Astrocyte (in vitro differentiated cells and primary cell): ENCODE results near the gene ADAMTS19. TPM values are rescaled to one million over a fixed set of nuclear protein-coding genes. Genes with fewer than 3 reads are reported as not detected.
"Not testable (repeated sequence)": the region's sequence is repeated elsewhere in the genome, so short reads cannot be mapped to it uniquely, and the experiment has no call there.

Experiments used
- DNase-seq: peaks from one replicate; pipeline ENCODE4 v3.0.0-alpha.2; 2010; ENCODE audit warnings: low read depth
- FAIRE-seq: peaks from 2 replicates; lab custom pipeline; 2011; peaks lifted over from hg19 to GRCh38; lab: Jason Lieb, UNC
- H2AFZ ChIP-seq: 2 replicates; pipeline ENCODE4 v1.6.0; 2012; ENCODE audit warnings: low read depth, low read length, inconsistent platforms
- H3K27ac ChIP-seq: 2 replicates; pipeline ENCODE4 v1.5.1; 2011; ENCODE audit warnings: low read depth, low read length, inconsistent platforms
- H3K27me3 ChIP-seq: 2 replicates; pipeline ENCODE4 v1.6.0; 2011; ENCODE audit warnings: low read length, inconsistent platforms; ENCODE audit not compliant: insufficient read depth
- H3K36me3 ChIP-seq: 2 replicates; pipeline ENCODE4 v1.5.1; 2011; ENCODE audit warnings: low read length, inconsistent platforms; ENCODE audit not compliant: insufficient read depth
- H3K4me1 ChIP-seq: 2 replicates; pipeline ENCODE4 v1.5.1; 2011; ENCODE audit warnings: low read length, inconsistent platforms; ENCODE audit not compliant: insufficient read depth
- H3K4me2 ChIP-seq: 2 replicates; pipeline ENCODE4 v1.6.0; 2012; ENCODE audit warnings: low read length, inconsistent platforms
- H3K4me3 ChIP-seq: 2 replicates; pipeline ENCODE4 v1.5.1; 2011; ENCODE audit warnings: low read depth, mild to moderate bottlenecking, low read length, inconsistent platforms; ENCODE audit not compliant: insufficient read depth
- H3K79me2 ChIP-seq: 2 replicates; pipeline ENCODE4 v1.6.0; 2012; ENCODE audit warnings: mild to moderate bottlenecking, low read length, inconsistent platforms; ENCODE audit not compliant: insufficient read depth
- H3K9ac ChIP-seq: 2 replicates; pipeline ENCODE4 v1.6.0; 2012; ENCODE audit warnings: mild to moderate bottlenecking, low read length, inconsistent platforms
- H3K9me3 ChIP-seq: 2 replicates; pipeline ENCODE4 v1.5.1; 2012; ENCODE audit warnings: low read depth, mild to moderate bottlenecking, low read length, inconsistent platforms; ENCODE audit not compliant: insufficient read depth
- H4K20me1 ChIP-seq: 2 replicates; pipeline ENCODE4 v1.6.0; 2012; ENCODE audit warnings: low read length, inconsistent platforms; ENCODE audit not compliant: insufficient read depth
- H3K27ac Mint-ChIP-seq: one replicate; pipeline ENCODE4 v1.8.0; 2021; ENCODE audit warnings: mild to moderate bottlenecking, mixed read lengths; ENCODE audit not compliant: unreplicated experiment
- H3K27me3 Mint-ChIP-seq: one replicate; pipeline ENCODE4 v1.8.0; 2021; ENCODE audit warnings: low read depth, mixed read lengths; ENCODE audit not compliant: unreplicated experiment
- H3K36me3 Mint-ChIP-seq: one replicate; pipeline ENCODE4 v1.8.0; 2021; ENCODE audit warnings: low read depth, mixed read lengths; ENCODE audit not compliant: unreplicated experiment
- H3K4me1 Mint-ChIP-seq: one replicate; pipeline ENCODE4 v1.8.0; 2021; ENCODE audit warnings: low read depth, mixed read lengths; ENCODE audit not compliant: unreplicated experiment
- H3K4me3 Mint-ChIP-seq: one replicate; pipeline ENCODE4 v1.8.0; 2021; ENCODE audit warnings: mild to moderate bottlenecking, moderate library complexity, mixed read lengths; ENCODE audit not compliant: unreplicated experiment
- H3K9me3 Mint-ChIP-seq: one replicate; pipeline ENCODE4 v1.8.0; 2021; ENCODE audit warnings: mild to moderate bottlenecking, mixed read lengths; ENCODE audit not compliant: unreplicated experiment
- CTCF ChIP-seq: IDR thresholded peaks from 2 replicates; pipeline ENCODE4 v1.5.1; 2011; ENCODE audit warnings: low read depth, mild to moderate bottlenecking, inconsistent platforms, low read length, moderate library complexity; ENCODE audit not compliant: insufficient read depth
- EZH2 ChIP-seq: IDR thresholded peaks from 2 replicates; pipeline ENCODE4 v1.6.1; 2012; ENCODE audit warnings: mild to moderate bottlenecking, low read length, inconsistent platforms; ENCODE audit not compliant: insufficient read depth
- total RNA-seq: library from RNA; stranded (reverse); gene quantifications from 2 replicates; pipeline ENCODE4 v1.2.1, GENCODE V29; 2021

Gene ADAMTS19
- total RNA-seq, 1 donor from 2014 or later, result 0.61 TPM

DNA sequence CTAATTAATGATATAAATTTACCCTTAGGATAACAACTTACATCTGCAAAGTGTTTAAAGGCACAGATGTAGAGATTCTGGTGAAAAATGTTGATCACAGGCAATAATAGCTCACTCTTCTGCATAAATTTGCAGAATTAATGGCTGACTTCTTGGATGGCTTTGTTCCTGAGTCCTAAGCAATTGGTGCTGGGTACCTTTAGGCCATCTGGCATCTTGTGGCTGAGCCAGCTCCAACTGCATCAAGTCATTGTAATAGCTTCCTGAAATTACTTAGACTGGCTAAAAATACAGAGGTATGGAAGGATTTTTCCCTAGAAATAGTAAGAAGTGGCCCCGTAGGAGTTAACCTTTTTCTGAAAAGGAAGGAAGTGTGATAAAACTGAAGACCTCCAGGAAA, 169.5 kb downstream of the ADAMTS19 start:
- no peak overlapping the region for H3K4me3 ChIP-seq
- H3K9me3 ChIP-seq, result no peaks in the 10 kb centered on the region
- H3K4me1 ChIP-seq, result no peaks in the 10 kb centered on the region
- no peaks in the 10 kb centered on the region for H3K9me3 Mint-ChIP-seq
- DNase-seq, result no peak
- H3K9ac ChIP-seq, result no peak overlapping the region
- H3K27ac Mint-ChIP-seq, result no peak overlapping the region
- no peaks in the 10 kb centered on the region for H3K27me3 Mint-ChIP-seq
- H2AFZ ChIP-seq, result no peak overlapping the region
- H3K79me2 ChIP-seq, result no peaks in the 10 kb centered on the region
- no peaks in the 10 kb centered on the region for H3K36me3 Mint-ChIP-seq
- H3K27me3 ChIP-seq, result no peaks in the 10 kb centered on the region
- H3K4me3 Mint-ChIP-seq, result no peak overlapping the region
- no peak overlapping the region for H3K4me2 ChIP-seq
- no peak for FAIRE-seq
- H4K20me1 ChIP-seq, result no peaks in the 10 kb centered on the region
- TF ChIP-seq EZH2 (no peak), CTCF (no peak)
- H3K4me1 Mint-ChIP-seq, result no peaks in the 10 kb centered on the region
- H3K27ac ChIP-seq, result no peak overlapping the region
- H3K36me3 ChIP-seq, result no peaks in the 10 kb centered on the region

GRCh38 chr5:129630101-129630500, 170.0 kb downstream of the ADAMTS19 start:
- H3K27ac Mint-ChIP-seq, result no peak overlapping the region
- no peaks in the 10 kb centered on the region for H3K4me1 ChIP-seq
- no peak for FAIRE-seq
- no peaks in the 10 kb centered on the region for H3K4me1 Mint-ChIP-seq
- no peaks in the 10 kb centered on the region for H3K9me3 Mint-ChIP-seq
- no peak overlapping the region for H3K4me2 ChIP-seq
- no peaks in the 10 kb centered on the region for H3K27me3 Mint-ChIP-seq
- no peaks in the 10 kb centered on the region for H3K36me3 ChIP-seq
- H3K4me3 ChIP-seq, result no peak overlapping the region
- no peaks in the 10 kb centered on the region for H3K79me2 ChIP-seq
- no peaks in the 10 kb centered on the region for H3K36me3 Mint-ChIP-seq
- H4K20me1 ChIP-seq, result no peaks in the 10 kb centered on the region
- no peak for DNase-seq
- H2AFZ ChIP-seq, result no peak overlapping the region
- H3K4me3 Mint-ChIP-seq, result no peak overlapping the region
- no peaks in the 10 kb centered on the region for H3K27me3 ChIP-seq
- no peak overlapping the region for H3K27ac ChIP-seq
- no peaks in the 10 kb centered on the region for H3K9me3 ChIP-seq
- H3K9ac ChIP-seq, result no peak overlapping the region
- TF ChIP-seq CTCF (no peak), EZH2 (no peak)

DNA sequence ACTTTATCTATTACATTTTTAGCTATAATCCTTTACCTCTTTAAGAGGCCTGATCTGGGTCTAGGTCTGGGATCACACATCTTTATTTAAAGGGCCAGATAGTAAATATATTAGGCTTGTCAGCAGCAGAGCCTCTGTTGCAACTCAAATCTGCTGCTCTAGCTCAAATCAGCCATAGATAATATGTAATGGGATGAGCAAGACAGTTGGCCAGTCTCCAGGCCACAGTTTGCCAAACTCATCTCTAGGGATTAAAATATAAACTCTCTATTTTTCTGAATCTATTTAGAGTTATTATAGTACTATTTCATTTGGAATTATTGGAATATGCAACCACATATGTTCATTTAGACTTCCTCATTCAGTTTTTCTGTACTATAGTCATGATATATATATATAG, 171.9 kb downstream of the ADAMTS19 start:
- no peaks in the 10 kb centered on the region for H3K27me3 ChIP-seq
- no peaks in the 10 kb centered on the region for H3K79me2 ChIP-seq
- FAIRE-seq, result no peak
- no peaks in the 10 kb centered on the region for H4K20me1 ChIP-seq
- TF ChIP-seq CTCF (no peak), EZH2 (no peak)
- H3K27ac ChIP-seq, result no peak overlapping the region
- Mint-ChIP-seq H3K36me3 (no peaks in the 10 kb centered on the region), H3K9me3 (no peaks in the 10 kb centered on the region), H3K4me1 (no peaks in the 10 kb centered on the region), H3K27ac (no peak overlapping the region), H3K4me3 (no peak overlapping the region), H3K27me3 (no peaks in the 10 kb centered on the region)
- no peaks in the 10 kb centered on the region for H3K36me3 ChIP-seq
- no peak for DNase-seq
- H3K9me3 ChIP-seq, result no peaks in the 10 kb centered on the region
- no peak overlapping the region for H3K9ac ChIP-seq
- H3K4me1 ChIP-seq, result no peaks in the 10 kb centered on the region
- H3K4me3 ChIP-seq, result no peak overlapping the region
- H2AFZ ChIP-seq, result no peak overlapping the region
- no peak overlapping the region for H3K4me2 ChIP-seq

GRCh38 chr5:129637501-129637900, 177.4 kb downstream of the ADAMTS19 start:
- H3K27ac ChIP-seq, H3K27me3 Mint-ChIP-seq, H3K4me1 Mint-ChIP-seq, H2AFZ ChIP-seq, H3K4me1 ChIP-seq, FAIRE-seq, DNase-seq, H3K9me3 ChIP-seq, H3K9ac ChIP-seq, H4K20me1 ChIP-seq, H3K36me3 Mint-ChIP-seq, H3K9me3 Mint-ChIP-seq, H3K4me3 ChIP-seq, H3K4me3 Mint-ChIP-seq, H3K27me3 ChIP-seq, H3K36me3 ChIP-seq, H3K4me2 ChIP-seq, H3K27ac Mint-ChIP-seq, H3K79me2 ChIP-seq: not testable (repeated sequence)
